RWPE2 (cell line): Measurements from ENCODE around the gene TMEM178B.

Source experiments
- ATAC-seq: fragments of 200-7000 bp; cut with Tn5 transposase; 3 replicates; pipeline ENCODE4 v1.9.1; 2021; ENCODE audit warnings: low read depth
- DNase-seq: peaks from one replicate; pipeline ENCODE4 v3.0.0-alpha.2; 2020; ENCODE audit warnings: low spot score
- H3K27ac ChIP-seq: fragments of 450-650 bp; 2 replicates; pipeline ENCODE4 v1.5.1; 2017; ENCODE audit warnings: mild to moderate bottlenecking; ENCODE audit not compliant: poor library complexity, severe bottlenecking
- H3K27me3 ChIP-seq: fragments of 250-450 bp; sonication (Bioruptor Pico); 2 replicates; pipeline ENCODE4 v1.5.1; 2021; ENCODE audit warnings: mild to moderate bottlenecking, moderate library complexity; ENCODE audit not compliant: insufficient read depth, poor library complexity, severe bottlenecking
- H3K36me3 ChIP-seq: fragments of 250-450 bp; sonication (Bioruptor Pico); 2 replicates; pipeline ENCODE4 v1.5.1; 2020; ENCODE audit warnings: low read depth, mild to moderate bottlenecking, moderate library complexity
- H3K4me1 ChIP-seq: fragments of 250-450 bp; sonication (Bioruptor Pico); 2 replicates; pipeline ENCODE4 v1.5.1; 2021; ENCODE audit warnings: mild to moderate bottlenecking, moderate library complexity; ENCODE audit not compliant: insufficient read depth, poor library complexity, severe bottlenecking
- H3K4me3 ChIP-seq: fragments of 250-450 bp; sonication (Bioruptor Pico); 2 replicates; pipeline ENCODE4 v1.5.1; 2021; ENCODE audit warnings: mild to moderate bottlenecking, moderate library complexity; ENCODE audit not compliant: severe bottlenecking
- H3K9me3 ChIP-seq: fragments of 250-450 bp; sonication (Bioruptor Pico); 2 replicates; pipeline ENCODE4 v1.5.1; 2021; ENCODE audit warnings: mild to moderate bottlenecking, moderate library complexity; ENCODE audit not compliant: severe bottlenecking
- TF ChIP-seq, protein P1 (sequence below): fragments of 450-650 bp; IDR thresholded peaks from one replicate; pipeline ENCODE4 v1.5.1; 2017; ENCODE audit warnings: mild to moderate bottlenecking, moderate library complexity; ENCODE audit not compliant: poor library complexity, severe bottlenecking

The TMEM178B gene

DNA sequence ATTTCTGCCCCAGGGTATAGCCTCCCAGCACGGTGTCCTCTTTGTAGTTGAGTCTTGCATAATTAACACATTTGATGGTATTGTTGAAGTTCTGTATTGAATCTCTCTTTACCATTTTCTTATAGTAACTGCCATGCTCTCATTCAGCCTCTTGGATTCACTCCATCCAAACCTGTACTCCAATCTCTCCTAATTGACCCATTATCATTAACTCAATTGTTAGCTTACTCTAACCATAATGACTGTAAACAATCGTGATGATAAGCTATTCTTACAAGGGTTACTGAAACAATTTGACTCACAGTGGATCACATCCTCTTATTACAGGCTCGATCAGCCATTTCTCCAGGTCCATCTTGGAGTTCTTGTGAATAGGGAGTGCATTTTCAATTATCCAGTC is 285.4 kb downstream of the TMEM178B start:
- H3K27ac ChIP-seq = no peak overlapping the region
- H3K4me1 ChIP-seq = peaks cover 23% of the 10 kb centered on the region
- H3K9me3 ChIP-seq = peaks cover 5% of the 10 kb centered on the region
- DNase-seq = no peak
- TF ChIP-seq, protein P1, sequence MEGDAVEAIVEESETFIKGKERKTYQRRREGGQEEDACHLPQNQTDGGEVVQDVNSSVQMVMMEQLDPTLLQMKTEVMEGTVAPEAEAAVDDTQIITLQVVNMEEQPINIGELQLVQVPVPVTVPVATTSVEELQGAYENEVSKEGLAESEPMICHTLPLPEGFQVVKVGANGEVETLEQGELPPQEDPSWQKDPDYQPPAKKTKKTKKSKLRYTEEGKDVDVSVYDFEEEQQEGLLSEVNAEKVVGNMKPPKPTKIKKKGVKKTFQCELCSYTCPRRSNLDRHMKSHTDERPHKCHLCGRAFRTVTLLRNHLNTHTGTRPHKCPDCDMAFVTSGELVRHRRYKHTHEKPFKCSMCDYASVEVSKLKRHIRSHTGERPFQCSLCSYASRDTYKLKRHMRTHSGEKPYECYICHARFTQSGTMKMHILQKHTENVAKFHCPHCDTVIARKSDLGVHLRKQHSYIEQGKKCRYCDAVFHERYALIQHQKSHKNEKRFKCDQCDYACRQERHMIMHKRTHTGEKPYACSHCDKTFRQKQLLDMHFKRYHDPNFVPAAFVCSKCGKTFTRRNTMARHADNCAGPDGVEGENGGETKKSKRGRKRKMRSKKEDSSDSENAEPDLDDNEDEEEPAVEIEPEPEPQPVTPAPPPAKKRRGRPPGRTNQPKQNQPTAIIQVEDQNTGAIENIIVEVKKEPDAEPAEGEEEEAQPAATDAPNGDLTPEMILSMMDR = no peak
- no peak overlapping the region for H3K4me3 ChIP-seq
- no peak for ATAC-seq
- H3K36me3 ChIP-seq = no peaks in the 10 kb centered on the region
- H3K27me3 ChIP-seq = no peaks in the 10 kb centered on the region

DNA sequence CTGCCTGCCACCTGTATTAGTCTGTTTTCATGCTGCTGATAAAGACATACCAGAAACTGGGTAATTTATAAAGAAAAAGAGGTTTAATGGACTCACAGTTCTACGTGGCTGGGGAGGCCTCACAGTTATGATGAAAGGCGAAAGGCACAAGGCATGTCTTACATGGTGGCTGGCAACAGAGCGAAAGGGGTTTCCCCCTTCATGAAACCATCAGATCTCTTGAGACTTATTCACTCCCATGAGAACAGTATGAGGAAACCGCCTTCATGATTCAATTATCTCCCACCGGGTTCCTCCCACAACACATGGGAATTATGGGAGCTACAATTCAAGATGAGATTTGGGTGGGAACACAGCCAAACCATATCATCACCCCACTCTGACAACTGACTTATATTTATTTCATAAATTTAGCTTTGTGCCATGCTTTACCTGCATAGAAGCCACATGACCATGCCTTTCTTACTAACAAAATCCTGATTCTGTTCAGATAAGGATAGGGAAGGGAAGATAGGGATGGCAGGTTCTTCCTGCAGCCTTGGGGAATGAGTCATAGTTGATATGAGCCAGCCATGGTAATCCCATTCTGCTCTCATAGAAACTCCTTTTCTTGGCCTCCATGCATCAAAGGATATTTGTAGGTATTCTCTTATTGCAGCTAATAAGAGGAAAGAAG is 286.0 kb downstream of the TMEM178B start:
- Histone ChIP-seq H3K4me3 (no peak overlapping the region), H3K9me3 (peaks cover 5% of the 10 kb centered on the region), H3K27me3 (no peaks in the 10 kb centered on the region), H3K4me1 (peaks cover 18% of the 10 kb centered on the region), H3K36me3 (no peaks in the 10 kb centered on the region), H3K27ac (no peak overlapping the region)
- DNase-seq (no peak), ATAC-seq (no peak)
- TF ChIP-seq, protein P1 = no peak

- H3K27ac ChIP-seq = no peak overlapping the region
- H3K4me3 ChIP-seq = no peak overlapping the region
- peaks cover 17% of the 10 kb centered on the region for H3K4me1 ChIP-seq
- no peaks in the 10 kb centered on the region for H3K36me3 ChIP-seq
- TF ChIP-seq, protein P1 = no peak
- peaks cover 5% of the 10 kb centered on the region for H3K9me3 ChIP-seq
- ATAC-seq = no peak
- no peaks in the 10 kb centered on the region for H3K27me3 ChIP-seq
- no peak for DNase-seq
Observed at GRCh38 chr7:141360416-141360760, 286.5 kb downstream of the TMEM178B start.

GRCh38 chr7:141360803-141361202 is 286.9 kb downstream of the TMEM178B start:
- Histone ChIP-seq H3K4me3 (no peak overlapping the region), H3K36me3 (no peaks in the 10 kb centered on the region), H3K27me3 (no peaks in the 10 kb centered on the region), H3K4me1 (peaks cover 17% of the 10 kb centered on the region), H3K27ac (no peak overlapping the region), H3K9me3 (peaks cover 5% of the 10 kb centered on the region)
- ATAC-seq = no peak
- TF ChIP-seq, protein P1 = no peak
- no peak for DNase-seq

- Histone ChIP-seq H3K27ac (peak overlapping the region; percentile 74), H3K4me1 (peaks cover 17% of the 10 kb centered on the region), H3K4me3 (no peak overlapping the region), H3K9me3 (peaks cover 5% of the 10 kb centered on the region), H3K36me3 (no peaks in the 10 kb centered on the region), H3K27me3 (no peaks in the 10 kb centered on the region)
- TF ChIP-seq, protein P1 = no peak
- DNase-seq (no peak), ATAC-seq (no peak)
Observed at GRCh38 chr7:141361479-141361878, 287.6 kb downstream of the TMEM178B start.
